RWPE2 (cell line): ENCODE results near the gene FSCB.
A peak's percentile ranks its signal among the peaks of the same experiment; 100 is the strongest.

ENCODE experiments used
- ATAC-seq: fragments of 200-7000 bp; cut with Tn5 transposase; 3 replicates; pipeline ENCODE4 v1.9.1; 2021; ENCODE audit warnings: low read depth
- DNase-seq: peaks from one replicate; pipeline ENCODE4 v3.0.0-alpha.2; 2020; ENCODE audit warnings: low spot score
- H3K27ac ChIP-seq: fragments of 450-650 bp; 2 replicates; pipeline ENCODE4 v1.5.1; 2017; ENCODE audit warnings: mild to moderate bottlenecking; ENCODE audit not compliant: poor library complexity, severe bottlenecking
- H3K27me3 ChIP-seq: fragments of 250-450 bp; sonication (Bioruptor Pico); 2 replicates; pipeline ENCODE4 v1.5.1; 2021; ENCODE audit warnings: mild to moderate bottlenecking, moderate library complexity; ENCODE audit not compliant: insufficient read depth, poor library complexity, severe bottlenecking
- H3K36me3 ChIP-seq: fragments of 250-450 bp; sonication (Bioruptor Pico); 2 replicates; pipeline ENCODE4 v1.5.1; 2020; ENCODE audit warnings: low read depth, mild to moderate bottlenecking, moderate library complexity
- H3K4me1 ChIP-seq: fragments of 250-450 bp; sonication (Bioruptor Pico); 2 replicates; pipeline ENCODE4 v1.5.1; 2021; ENCODE audit warnings: mild to moderate bottlenecking, moderate library complexity; ENCODE audit not compliant: insufficient read depth, poor library complexity, severe bottlenecking
- H3K4me3 ChIP-seq: fragments of 250-450 bp; sonication (Bioruptor Pico); 2 replicates; pipeline ENCODE4 v1.5.1; 2021; ENCODE audit warnings: mild to moderate bottlenecking, moderate library complexity; ENCODE audit not compliant: severe bottlenecking
- H3K9me3 ChIP-seq: fragments of 250-450 bp; sonication (Bioruptor Pico); 2 replicates; pipeline ENCODE4 v1.5.1; 2021; ENCODE audit warnings: mild to moderate bottlenecking, moderate library complexity; ENCODE audit not compliant: severe bottlenecking
- TF ChIP-seq, protein P1 (sequence below): fragments of 450-650 bp; IDR thresholded peaks from one replicate; pipeline ENCODE4 v1.5.1; 2017; ENCODE audit warnings: mild to moderate bottlenecking, moderate library complexity; ENCODE audit not compliant: poor library complexity, severe bottlenecking

Gene FSCB

GRCh38 chr14:44494137-44494536, 12.9 kb downstream of the FSCB start:
- Histone ChIP-seq H3K36me3 (no peaks in the 10 kb centered on the region), H3K27ac (no peak overlapping the region), H3K27me3 (no peaks in the 10 kb centered on the region), H3K9me3 (peaks cover 2% of the 10 kb centered on the region), H3K4me3 (no peak overlapping the region), H3K4me1 (no peaks in the 10 kb centered on the region)
- ATAC-seq = peak; percentile 60; the same call in 2 of the 3 replicates
- TF ChIP-seq, protein P1, sequence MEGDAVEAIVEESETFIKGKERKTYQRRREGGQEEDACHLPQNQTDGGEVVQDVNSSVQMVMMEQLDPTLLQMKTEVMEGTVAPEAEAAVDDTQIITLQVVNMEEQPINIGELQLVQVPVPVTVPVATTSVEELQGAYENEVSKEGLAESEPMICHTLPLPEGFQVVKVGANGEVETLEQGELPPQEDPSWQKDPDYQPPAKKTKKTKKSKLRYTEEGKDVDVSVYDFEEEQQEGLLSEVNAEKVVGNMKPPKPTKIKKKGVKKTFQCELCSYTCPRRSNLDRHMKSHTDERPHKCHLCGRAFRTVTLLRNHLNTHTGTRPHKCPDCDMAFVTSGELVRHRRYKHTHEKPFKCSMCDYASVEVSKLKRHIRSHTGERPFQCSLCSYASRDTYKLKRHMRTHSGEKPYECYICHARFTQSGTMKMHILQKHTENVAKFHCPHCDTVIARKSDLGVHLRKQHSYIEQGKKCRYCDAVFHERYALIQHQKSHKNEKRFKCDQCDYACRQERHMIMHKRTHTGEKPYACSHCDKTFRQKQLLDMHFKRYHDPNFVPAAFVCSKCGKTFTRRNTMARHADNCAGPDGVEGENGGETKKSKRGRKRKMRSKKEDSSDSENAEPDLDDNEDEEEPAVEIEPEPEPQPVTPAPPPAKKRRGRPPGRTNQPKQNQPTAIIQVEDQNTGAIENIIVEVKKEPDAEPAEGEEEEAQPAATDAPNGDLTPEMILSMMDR = no peak
- DNase-seq = no peak

DNA sequence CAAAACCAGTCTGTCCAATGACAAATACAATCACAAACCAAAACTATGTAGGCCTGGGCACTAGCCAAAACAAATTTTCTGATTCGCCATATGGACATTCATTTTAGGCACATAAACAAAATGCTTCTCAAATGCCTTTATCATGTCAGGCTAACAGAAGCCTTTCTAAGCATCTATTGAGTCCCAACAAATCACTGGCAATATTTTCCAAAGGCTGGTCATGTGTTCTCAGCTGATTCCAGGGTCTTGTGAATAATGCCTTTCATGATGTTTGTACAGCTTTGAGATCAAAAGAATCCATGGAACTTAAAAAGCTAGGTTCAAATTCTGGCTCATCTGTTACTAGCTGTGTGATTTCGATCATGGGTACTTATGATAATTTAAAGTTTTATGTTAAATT, 16.1 kb downstream of the FSCB start:
- Histone ChIP-seq H3K27me3 (no peaks in the 10 kb centered on the region), H3K4me3 (no peak overlapping the region), H3K9me3 (no peaks in the 10 kb centered on the region), H3K36me3 (no peaks in the 10 kb centered on the region), H3K4me1 (no peaks in the 10 kb centered on the region), H3K27ac (no peak overlapping the region)
- ATAC-seq (no peak), DNase-seq (no peak)
- TF ChIP-seq, protein P1 = no peak

DNA sequence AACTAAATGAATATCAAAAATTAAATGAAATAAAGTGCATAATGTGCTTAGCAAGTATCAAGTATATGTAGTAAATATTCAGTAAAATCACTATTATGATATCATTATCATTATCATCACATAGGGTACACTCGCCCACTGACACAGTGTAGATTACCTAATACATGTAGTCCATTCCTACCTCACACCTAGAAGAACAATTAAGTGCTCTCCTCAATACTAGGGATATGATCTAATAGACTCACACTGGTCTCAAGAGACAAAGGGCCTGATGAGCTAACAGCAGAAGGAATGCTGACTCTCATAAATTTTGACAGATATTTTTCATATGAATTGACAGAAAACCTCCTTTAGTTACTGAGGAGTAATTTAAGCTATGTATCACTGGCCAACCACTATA, 29.1 kb downstream of the FSCB start:
- no peaks in the 10 kb centered on the region for H3K27me3 ChIP-seq
- TF ChIP-seq, protein P1 = no peak
- no peaks in the 10 kb centered on the region for H3K36me3 ChIP-seq
- no peaks in the 10 kb centered on the region for H3K4me1 ChIP-seq
- no peak overlapping the region for H3K4me3 ChIP-seq
- H3K27ac ChIP-seq = no peak overlapping the region
- ATAC-seq = no peak
- no peaks in the 10 kb centered on the region for H3K9me3 ChIP-seq
- DNase-seq = no peak

- TF ChIP-seq, protein P1 = no peak
- Histone ChIP-seq H3K27me3 (peaks cover 5% of the 10 kb centered on the region), H3K27ac (no peak overlapping the region), H3K9me3 (no peaks in the 10 kb centered on the region), H3K4me3 (no peak overlapping the region), H3K4me1 (no peaks in the 10 kb centered on the region), H3K36me3 (no peaks in the 10 kb centered on the region)
- no peak for DNase-seq
- no peak for ATAC-seq
These were observed 38.3 kb downstream of the FSCB start for GRCh38 chr14:44468771-44469170.

DNA sequence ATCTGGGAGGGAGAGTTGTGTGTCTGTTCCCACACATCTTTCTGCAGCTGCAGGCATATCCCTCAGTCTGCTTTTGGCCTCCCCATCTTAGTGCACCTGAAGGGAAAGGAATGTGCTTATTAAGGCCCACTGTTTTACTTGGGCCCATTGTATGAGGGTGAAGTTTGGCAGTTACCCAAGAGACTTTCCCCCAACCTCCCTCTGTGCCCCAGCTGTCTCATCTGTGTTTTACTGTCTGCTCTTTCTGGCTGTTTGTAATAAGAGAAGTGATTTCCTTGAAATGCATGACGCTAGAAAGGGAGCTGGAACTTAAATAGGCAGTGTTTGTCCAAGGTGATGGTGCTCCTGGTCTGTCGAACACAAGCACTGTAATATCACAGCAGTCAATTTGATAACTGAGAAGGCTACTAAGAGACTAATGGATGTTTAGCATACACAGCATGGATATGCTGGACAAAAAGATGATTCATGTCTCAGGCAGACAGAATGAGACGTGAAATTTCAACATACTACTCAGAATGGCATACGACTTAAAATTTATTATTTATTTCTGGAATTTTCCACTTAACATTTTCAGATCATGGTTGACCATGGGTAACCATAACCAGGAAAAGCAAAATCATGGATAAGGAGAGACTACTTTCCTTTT, 43.6 kb downstream of the FSCB start:
- TF ChIP-seq, protein P1 = no peak
- Histone ChIP-seq H3K9me3 (no peaks in the 10 kb centered on the region), H3K4me1 (no peaks in the 10 kb centered on the region), H3K36me3 (no peaks in the 10 kb centered on the region), H3K27ac (no peak overlapping the region), H3K4me3 (no peak overlapping the region), H3K27me3 (peaks cover 5% of the 10 kb centered on the region)
- no peak for DNase-seq
- ATAC-seq = no peak; the same call in 2 of the 3 replicates
